Measurements from ENCODE around the gene RGMB. TPM values are rescaled to one million over a fixed set of nuclear protein-coding genes. Genes with fewer than 3 reads are reported as not detected.

The RGMB gene
- total RNA-seq, 1 experiment from 2014 or later, result 19.3 TPM

GRCh38 chr5:98798847-98799246, 25.4 kb downstream of the RGMB start:
- H4K8ac ChIP-seq (replicated peaks; ENCODE audit: insufficient read length, low read depth, low read length), result no peak overlapping the region
- H3K4ac ChIP-seq (ENCODE audit: low read depth, low read length), result no peak overlapping the region
- WGBS (ENCODE audit: extremely low coverage, insufficient read length, low lambda C conversion rate), result no CpG with 5 or more reads among the region's 3 CpGs
- no peak overlapping the region for H4K91ac ChIP-seq (ENCODE audit: insufficient read length, low read depth, low read length)
- H3K14ac ChIP-seq (ENCODE audit: insufficient read depth, low read length), result no peak overlapping the region
- Mint-ChIP-seq H3K27ac (no peak overlapping the region), H3K27me3 (ENCODE audit: low read depth) (no peaks in the 10 kb centered on the region), H3K4me3 (no peak overlapping the region), H3K9me3 (no peaks in the 10 kb centered on the region), H3K4me1 (peaks cover 11 to 26% of the 10 kb centered on the region in 2 experiments), H3K36me3 (ENCODE audit: insufficient read depth in 1 of 3, low read depth in 3 of 3) (peaks cover 2 to 5% (median 4%) of the 10 kb centered on the region in 3 experiments; a peak in 5 of 7 replicates)
- no peak overlapping the region for H2BK5ac ChIP-seq (ENCODE audit: insufficient read length, low read length)
- H2BK20ac ChIP-seq (ENCODE audit: low read depth, low read length, poor library complexity, severe bottlenecking), result no peak overlapping the region
- no peak overlapping the region for H2BK120ac ChIP-seq (ENCODE audit: low read depth, low read length, poor library complexity, severe bottlenecking)
- TF ChIP-seq CTCF (conservative IDR thresholded peaks at IDR 0.05), result no peak
- H3K18ac ChIP-seq (ENCODE audit: insufficient read length, low read depth, low read length), result no peak overlapping the region
- H2BK15ac ChIP-seq (ENCODE audit: low read depth, low read length), result no peak overlapping the region
- H2AFZ ChIP-seq (ENCODE audit: low read length), result no peak overlapping the region
- H2BK12ac ChIP-seq (ENCODE audit: insufficient read length, low read depth, low read length), result no peak overlapping the region
- no peaks in the 10 kb centered on the region for H3K79me1 ChIP-seq (ENCODE audit: insufficient read depth, low read depth, low read length, poor library complexity, severe bottlenecking)
- H4K20me1 ChIP-seq (ENCODE audit: control insufficient read depth, insufficient read depth, insufficient read length), result no peaks in the 10 kb centered on the region
- no peak overlapping the region for H2AK5ac ChIP-seq (ENCODE audit: insufficient read length, low read length)
- no peak overlapping the region for H4K5ac ChIP-seq (ENCODE audit: insufficient read length, low read depth, low read length)
- H3K4me1 ChIP-seq (ENCODE audit: insufficient read depth, low read length), result no peaks in the 10 kb centered on the region; the same call in 1 of the 2 replicates
- DNase-seq, result no peak
- no peak overlapping the region for H3T11ph ChIP-seq (ENCODE audit: low read length)
- no peaks in the 10 kb centered on the region for H3K23me2 ChIP-seq (ENCODE audit: insufficient read length, low read depth, low read length, poor library complexity, severe bottlenecking)
- no peak overlapping the region for H3K27ac ChIP-seq (ENCODE audit: insufficient read length, low read depth, low read length)
- no peaks in the 10 kb centered on the region for H3K27me3 ChIP-seq (ENCODE audit: insufficient read depth, low read length)
- no peak overlapping the region for H3K56ac ChIP-seq (ENCODE audit: insufficient read length, low read depth, low read length)
- no peak overlapping the region for H3K4me2 ChIP-seq (ENCODE audit: insufficient read depth, insufficient read length, low read length)
- no peak overlapping the region for H3K23ac ChIP-seq (ENCODE audit: insufficient read length, low read depth, low read length)
- H3K79me2 ChIP-seq (ENCODE audit: insufficient read depth, low read length), result no peaks in the 10 kb centered on the region
- no peaks in the 10 kb centered on the region for H3K9me3 ChIP-seq (ENCODE audit: control insufficient read depth, low read depth, low read length)
- H3K9ac ChIP-seq (ENCODE audit: extremely low read depth, insufficient read length, low read length), result no peak overlapping the region
